ENCODE data around the gene GPR137C.
"Not testable (repeated sequence)": the region's sequence is repeated elsewhere in the genome, so short reads cannot be mapped to it uniquely, and the experiment has no call there.

The GPR137C gene

GRCh38 chr14:52563120-52563519 lies 10.5 kb downstream of the GPR137C start:
- DNase-seq (ENCODE audit: low read depth): no peak

GRCh38 chr14:52568454-52568853 lies 15.8 kb downstream of the GPR137C start:
- not testable (repeated sequence) for DNase-seq (ENCODE audit: low read depth)

DNA sequence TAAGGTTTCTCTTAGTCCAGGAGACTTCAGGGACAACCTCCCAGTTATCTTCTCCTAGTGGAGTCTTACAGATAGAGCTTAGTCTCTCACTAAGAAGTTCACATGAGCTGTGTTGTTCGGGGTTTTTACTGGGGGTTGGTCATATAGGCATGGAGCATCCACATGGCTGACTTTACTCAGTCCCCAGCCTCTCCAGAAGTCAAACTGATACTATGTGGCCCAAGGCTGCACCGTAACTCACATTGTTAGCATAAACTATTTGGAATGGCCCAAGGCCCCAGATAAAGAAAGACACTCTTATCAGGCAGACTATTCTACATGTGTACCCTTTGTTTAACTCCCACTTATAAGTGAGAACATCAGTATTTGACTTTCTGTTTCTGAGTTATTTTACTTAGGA lies 23.2 kb downstream of the GPR137C start:
- DNase-seq (ENCODE audit: low read depth): no peak

- no peak for DNase-seq (ENCODE audit: low read depth)
Measured at GRCh38 chr14:52583544-52583943, 30.9 kb downstream of the GPR137C start.

- DNase-seq (ENCODE audit: low read depth): no peak
Measured at GRCh38 chr14:52589646-52590045, 37.0 kb downstream of the GPR137C start.

GRCh38 chr14:52590318-52590717 lies 37.7 kb downstream of the GPR137C start:
- DNase-seq (ENCODE audit: low read depth): no peak

GRCh38 chr14:52596320-52596719 lies 43.7 kb downstream of the GPR137C start:
- no peak for DNase-seq (ENCODE audit: low read depth)

DNA sequence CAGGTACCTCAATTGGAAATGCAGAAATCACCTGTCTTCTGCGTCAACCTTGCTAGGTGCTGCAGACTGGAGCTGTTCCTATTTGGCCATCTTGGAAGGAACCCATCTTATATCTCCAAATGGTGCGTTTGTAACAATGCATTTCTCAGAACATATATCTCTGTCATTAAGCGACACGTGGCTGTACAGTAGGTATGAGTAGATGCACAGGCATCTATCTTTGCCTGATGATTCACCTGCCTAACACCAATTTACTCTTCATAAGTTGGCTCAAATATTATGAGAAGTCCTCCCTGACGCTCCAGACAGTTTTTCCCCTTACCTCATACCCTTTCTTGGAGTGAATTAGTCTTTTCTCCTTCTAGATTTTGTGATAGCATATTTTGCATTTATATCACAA lies 44.2 kb downstream of the GPR137C start:
- DNase-seq (ENCODE audit: low read depth): no peak

DNA sequence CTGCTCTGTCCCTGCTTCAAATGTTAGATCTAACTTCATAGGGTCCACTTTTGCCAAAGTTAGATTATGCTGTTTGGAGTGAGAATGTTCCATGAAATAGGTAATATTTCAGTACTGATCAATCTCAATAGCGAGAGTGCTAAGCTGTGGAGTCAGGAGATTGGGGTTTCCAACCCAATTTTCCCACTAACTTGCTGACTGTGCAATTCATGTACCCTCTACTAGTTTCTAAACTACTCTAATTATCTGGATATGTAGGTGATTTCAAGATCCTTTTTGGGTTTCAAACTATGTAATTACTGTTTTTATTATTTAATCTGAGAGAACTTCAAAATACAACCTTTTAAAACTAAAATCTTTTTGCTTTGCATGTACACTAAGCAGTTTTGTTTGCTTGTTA lies 45.9 kb downstream of the GPR137C start:
- no peak for DNase-seq (ENCODE audit: low read depth)

DNA sequence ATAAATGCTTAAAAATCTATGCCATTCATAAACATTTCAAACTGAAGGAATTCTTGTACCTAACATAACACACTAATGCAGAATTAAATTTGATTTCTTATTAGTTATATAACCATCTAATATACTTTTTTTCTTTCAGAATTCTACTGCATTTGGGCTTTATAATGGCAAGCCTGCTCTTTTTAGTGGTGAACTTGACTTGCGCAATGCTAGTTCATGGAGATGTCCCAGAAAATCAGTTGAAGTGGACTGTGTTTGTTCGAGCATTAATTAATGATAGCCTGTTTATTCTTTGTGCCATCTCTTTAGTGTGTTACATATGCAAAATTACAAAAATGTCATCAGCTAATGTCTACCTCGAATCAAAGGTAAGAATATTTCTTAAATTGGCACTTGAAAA lies 47.3 kb downstream of the GPR137C start:
- DNase-seq (ENCODE audit: low read depth): no peak

DNA sequence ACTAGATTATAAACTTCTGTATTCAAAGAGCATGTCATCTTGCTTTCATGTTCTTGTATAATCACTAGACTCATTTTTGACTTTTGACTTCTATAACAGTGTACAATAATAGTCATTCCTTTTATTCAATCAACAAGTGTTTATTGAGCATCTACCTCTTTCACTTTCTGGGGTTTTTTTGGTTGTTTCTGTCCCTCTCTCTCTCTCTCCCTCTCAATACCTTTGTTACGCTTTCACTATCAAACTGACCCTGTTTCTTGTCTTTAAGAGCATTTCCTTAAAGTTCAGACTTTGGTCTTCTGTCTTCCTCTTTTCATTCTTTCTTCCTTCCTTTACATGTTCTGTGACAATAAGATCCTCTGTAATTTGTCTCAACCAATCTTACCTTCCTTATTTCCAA lies 49.5 kb downstream of the GPR137C start:
- no peak for DNase-seq (ENCODE audit: low read depth)

DNA sequence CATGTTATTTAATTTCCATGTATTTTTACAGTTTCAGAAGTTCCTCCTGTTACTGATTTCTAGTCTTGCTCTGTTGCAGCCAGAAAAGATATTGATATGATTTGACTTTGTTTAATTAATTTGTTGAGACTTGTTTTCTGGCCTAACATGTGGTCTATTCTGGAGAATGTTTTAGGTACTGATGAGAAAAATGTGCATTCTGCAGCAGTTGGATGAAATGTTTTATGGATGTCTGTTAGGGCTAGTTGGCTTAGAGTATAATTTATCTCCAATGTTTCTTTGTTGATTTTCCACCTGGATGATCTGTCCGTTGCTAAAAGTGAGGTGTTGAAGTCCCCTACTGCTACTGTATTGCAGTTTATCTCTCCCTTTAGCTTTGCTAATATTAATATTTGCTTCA lies 54.4 kb downstream of the GPR137C start:
- DNase-seq (ENCODE audit: low read depth): no peak

DNA sequence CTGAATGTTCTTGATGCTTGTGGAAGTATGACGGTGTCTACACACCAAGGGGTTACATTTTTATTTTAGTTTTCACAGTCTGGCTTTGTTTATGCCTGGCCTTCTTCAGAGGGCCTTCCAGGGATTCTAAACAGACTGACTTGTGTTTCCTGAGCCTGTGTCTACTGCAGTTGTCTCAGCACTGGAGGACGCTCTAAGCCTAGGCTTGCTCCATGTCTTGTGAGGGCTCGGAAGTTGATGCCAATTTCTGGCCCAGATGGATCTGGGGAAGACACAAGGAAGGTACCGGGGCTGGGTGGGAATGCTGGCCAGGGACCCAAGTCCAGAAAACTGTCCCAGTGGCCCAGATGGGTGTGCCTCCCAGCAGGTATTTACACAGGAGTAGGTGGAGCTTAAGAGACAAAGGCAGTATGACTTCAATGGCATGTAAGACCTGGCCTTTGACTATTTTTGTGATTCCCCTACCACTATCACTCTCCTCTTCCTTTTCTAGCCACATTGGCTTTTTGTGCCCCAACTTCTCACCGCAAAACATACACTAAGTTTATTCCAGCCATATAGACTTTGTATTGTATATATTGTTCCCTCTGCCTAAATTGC lies 56.9 kb downstream of the GPR137C start:
- no peak for DNase-seq (ENCODE audit: low read depth)

GRCh38 chr14:52610187-52610586 lies 57.6 kb downstream of the GPR137C start:
- DNase-seq (ENCODE audit: low read depth): no peak

GRCh38 chr14:52618602-52619001 lies 66.0 kb downstream of the GPR137C start:
- no peak for DNase-seq (ENCODE audit: low read depth)

DNA sequence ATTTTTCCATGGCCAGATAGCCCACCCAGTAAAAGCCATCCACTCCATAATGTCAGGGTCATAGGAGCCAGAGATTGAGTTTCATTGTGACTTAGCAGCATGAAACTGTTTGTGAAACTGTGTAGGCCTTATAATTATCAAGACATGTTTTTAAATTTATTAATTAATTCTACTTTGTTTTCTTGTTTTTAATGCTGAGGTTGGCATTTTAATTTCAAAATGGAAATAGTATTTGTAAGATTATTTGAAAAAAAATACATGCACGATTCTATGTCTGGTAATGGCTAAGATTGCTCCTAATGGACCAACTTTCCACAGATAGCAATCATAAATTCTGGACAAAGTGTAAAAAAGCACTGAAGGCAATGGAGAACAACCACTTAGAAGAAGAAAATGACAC lies 67.1 kb downstream of the GPR137C start:
- no peak for DNase-seq (ENCODE audit: low read depth)

DNA sequence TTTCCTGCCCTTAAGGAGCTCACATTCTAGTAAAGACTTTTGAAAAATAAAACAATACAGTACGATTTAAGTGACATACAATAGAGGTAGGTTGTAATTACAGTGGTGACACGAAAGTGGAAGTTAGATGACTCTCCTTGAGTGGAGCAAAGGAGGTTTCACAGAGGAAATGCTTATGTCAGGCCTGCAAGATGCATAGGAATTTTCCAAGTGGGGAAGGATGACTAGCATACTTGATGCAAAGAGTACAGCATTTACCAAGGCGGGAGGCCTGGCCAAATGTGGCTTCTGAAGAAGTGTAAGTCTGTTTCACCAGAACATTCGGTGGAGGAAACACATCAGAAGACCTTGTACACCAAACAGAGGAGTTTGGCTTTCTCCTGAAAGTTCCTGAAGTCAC lies 87.5 kb downstream of the GPR137C start:
- DNase-seq (ENCODE audit: low read depth): no peak

DNA sequence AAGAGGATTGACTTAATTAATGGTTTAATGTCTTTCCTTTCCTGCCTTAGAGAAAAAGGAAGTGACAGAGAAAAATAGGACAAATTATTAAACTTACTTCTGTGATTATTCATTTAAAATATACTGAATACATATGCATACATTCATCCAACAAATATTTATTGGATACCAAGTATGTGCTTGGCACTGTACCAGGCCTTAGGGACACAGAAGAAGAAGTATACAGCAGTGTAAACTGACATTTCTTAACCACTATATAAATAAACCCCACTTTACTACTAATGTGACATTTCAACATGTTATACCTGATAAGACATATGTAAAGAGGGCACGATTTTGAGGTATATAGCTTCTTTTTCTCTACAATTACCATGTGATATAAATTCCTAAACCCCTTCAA lies 89.1 kb downstream of the GPR137C start:
- DNase-seq (ENCODE audit: low read depth): no peak

- DNase-seq (ENCODE audit: low read depth): no peak
Measured at GRCh38 chr14:52649511-52649910, 96.9 kb downstream of the GPR137C start.

DNA sequence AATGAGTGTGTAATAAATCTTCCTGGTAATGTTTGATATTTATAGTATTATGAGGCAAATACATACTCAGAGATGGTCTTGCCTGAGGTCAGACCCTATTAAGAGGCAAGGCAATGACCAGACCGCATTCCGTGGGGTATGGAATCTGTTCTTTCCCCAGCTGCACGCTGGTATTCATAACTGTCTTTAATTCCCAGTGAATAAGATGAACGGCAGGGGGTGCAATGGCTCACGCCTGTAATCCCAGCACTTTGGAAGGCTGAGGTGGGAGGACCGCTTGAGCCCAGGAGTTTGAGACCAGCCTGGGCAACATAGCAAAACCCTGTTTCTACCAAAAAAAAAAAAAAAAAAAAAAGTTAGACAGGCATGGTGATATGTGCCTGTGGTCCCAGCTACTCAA lies 98.1 kb downstream of the GPR137C start:
- DNase-seq (ENCODE audit: low read depth): no peak

DNA sequence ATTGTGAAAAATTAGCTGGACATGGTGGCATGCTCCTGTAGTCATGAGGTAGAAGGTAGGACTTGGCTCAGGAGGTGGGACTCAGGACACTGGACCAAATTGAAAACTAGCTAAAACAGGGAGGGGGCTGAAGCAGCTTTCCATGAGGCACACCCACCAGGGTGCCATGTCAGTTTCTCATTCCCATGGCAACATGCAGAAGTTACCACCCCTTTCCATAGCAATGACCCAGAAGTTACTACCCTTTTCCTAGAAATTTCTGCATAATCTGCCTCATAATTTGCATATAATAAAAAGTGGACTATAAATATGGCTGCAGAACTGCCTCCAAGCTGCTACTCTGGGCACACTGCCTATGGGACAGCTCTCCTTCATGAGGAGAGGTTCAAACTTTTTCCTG lies 104.3 kb downstream of the GPR137C start:
- no peak for DNase-seq (ENCODE audit: low read depth)

GRCh38 chr14:52660325-52660724 lies 107.7 kb downstream of the GPR137C start:
- DNase-seq (ENCODE audit: low read depth): no peak

GRCh38 chr14:52660832-52661231 lies 108.2 kb downstream of the GPR137C start:
- no peak for DNase-seq (ENCODE audit: low read depth)

DNA sequence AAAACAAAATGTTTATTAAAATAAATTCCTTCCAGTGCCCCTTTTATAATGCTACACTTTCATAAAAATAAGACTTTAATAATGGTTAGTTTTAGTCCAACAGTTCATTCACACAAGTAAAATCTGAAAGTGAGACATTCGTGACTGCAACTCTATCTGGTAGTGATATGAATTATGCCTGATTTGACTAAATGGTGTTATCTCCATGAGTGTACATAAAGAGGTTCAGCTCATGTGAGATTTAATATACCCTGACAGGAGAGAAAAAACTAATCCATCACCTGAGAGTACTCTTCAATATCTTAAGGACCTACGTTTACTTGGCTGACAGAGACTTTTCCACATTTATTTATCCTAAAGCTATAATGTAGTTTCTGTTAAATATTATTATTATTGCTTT lies 108.7 kb downstream of the GPR137C start:
- no peak for DNase-seq (ENCODE audit: low read depth)

- no peak for DNase-seq (ENCODE audit: low read depth)
Measured at GRCh38 chr14:52663850-52664249, 111.2 kb downstream of the GPR137C start.

Data from stimulated activated CD8-positive, alpha-beta memory T cell treated with anti-CD3 and anti-CD28 coated beads, Interleukin-4, amount 100 ng/mL, for 24 hours (primary cell).